HUES48 (cell line): Measurements from ENCODE around the gene BIN2.
"Not testable (repeated sequence)": the region's sequence is repeated elsewhere in the genome, so short reads cannot be mapped to it uniquely, and the experiment has no call there.

Experiments used
- H3K27ac ChIP-seq: one replicate; pipeline ENCODE4 v1.7.0; 2013; ENCODE audit warnings: low read depth, low read length, inconsistent platforms
- H3K27me3 ChIP-seq: 2 replicates; pipeline ENCODE4 v1.6.1; 2013; ENCODE audit warnings: mild to moderate bottlenecking, low read length; ENCODE audit not compliant: control insufficient read depth, insufficient read depth
- H3K36me3 ChIP-seq: 2 replicates; pipeline ENCODE4 v1.6.1; 2013; ENCODE audit warnings: low read length; ENCODE audit not compliant: control insufficient read depth, insufficient read depth
- H3K4me1 ChIP-seq: 2 replicates; pipeline ENCODE4 v1.6.1; 2013; ENCODE audit warnings: mild to moderate bottlenecking, low read length; ENCODE audit not compliant: control insufficient read depth, insufficient read depth
- H3K4me3 ChIP-seq: 2 replicates; pipeline ENCODE4 v1.5.1; 2013; ENCODE audit warnings: mild to moderate bottlenecking, low read depth, low read length
- H3K9ac ChIP-seq: 2 replicates; pipeline ENCODE4 v1.6.1; 2013; ENCODE audit warnings: mild to moderate bottlenecking, low read depth, low read length, moderate library complexity
- H3K9me3 ChIP-seq: 2 replicates; pipeline ENCODE4 v1.6.1; 2013; ENCODE audit warnings: low read length; ENCODE audit not compliant: control insufficient read depth, insufficient read depth

The BIN2 gene

GRCh38 chr12:51326698-51327439 lies 2.9 kb upstream of the BIN2 start:
- no peak overlapping the region for H3K27ac ChIP-seq
- H3K4me3 ChIP-seq: no peak overlapping the region
- H3K36me3 ChIP-seq: no peaks in the 10 kb centered on the region
- H3K9ac ChIP-seq: no peak overlapping the region
- peaks cover 2% of the 10 kb centered on the region; the same call in 1 of the 2 replicates for H3K4me1 ChIP-seq
- H3K9me3 ChIP-seq: no peaks in the 10 kb centered on the region
- H3K27me3 ChIP-seq: no peaks in the 10 kb centered on the region

DNA sequence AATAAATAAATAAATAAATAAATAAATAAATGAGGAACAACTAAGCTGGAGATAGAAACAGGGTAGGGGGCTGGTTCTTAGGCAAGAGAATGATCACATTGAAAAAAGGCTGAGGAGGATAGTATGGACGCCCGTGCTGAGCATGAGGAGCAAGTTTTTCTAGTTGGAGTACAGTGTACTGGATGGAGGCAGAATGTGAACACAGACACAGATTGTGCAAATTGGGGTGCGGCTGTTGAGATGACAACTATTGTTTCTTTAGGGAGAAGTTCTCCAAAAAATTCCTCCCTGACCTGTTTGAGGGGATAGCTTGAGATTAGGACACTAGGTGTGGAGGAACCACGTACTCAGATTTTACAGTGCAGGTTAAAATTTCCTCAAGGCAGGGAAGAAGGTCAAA lies 979 bp upstream of the BIN2 start:
- no peaks in the 10 kb centered on the region for H3K36me3 ChIP-seq
- H3K9me3 ChIP-seq: no peaks in the 10 kb centered on the region
- H3K27me3 ChIP-seq: no peaks in the 10 kb centered on the region
- no peak overlapping the region for H3K4me3 ChIP-seq
- no peak overlapping the region for H3K27ac ChIP-seq
- peaks cover 19% of the 10 kb centered on the region for H3K4me1 ChIP-seq
- no peak overlapping the region for H3K9ac ChIP-seq

GRCh38 chr12:51323317-51323960 lies 535 bp downstream of the BIN2 start:
- H3K27ac ChIP-seq: no peak overlapping the region
- H3K9ac ChIP-seq: no peak overlapping the region
- no peaks in the 10 kb centered on the region for H3K36me3 ChIP-seq
- peaks cover 29% of the 10 kb centered on the region for H3K4me1 ChIP-seq
- H3K27me3 ChIP-seq: no peaks in the 10 kb centered on the region
- H3K9me3 ChIP-seq: no peaks in the 10 kb centered on the region
- H3K4me3 ChIP-seq: no peak overlapping the region

DNA sequence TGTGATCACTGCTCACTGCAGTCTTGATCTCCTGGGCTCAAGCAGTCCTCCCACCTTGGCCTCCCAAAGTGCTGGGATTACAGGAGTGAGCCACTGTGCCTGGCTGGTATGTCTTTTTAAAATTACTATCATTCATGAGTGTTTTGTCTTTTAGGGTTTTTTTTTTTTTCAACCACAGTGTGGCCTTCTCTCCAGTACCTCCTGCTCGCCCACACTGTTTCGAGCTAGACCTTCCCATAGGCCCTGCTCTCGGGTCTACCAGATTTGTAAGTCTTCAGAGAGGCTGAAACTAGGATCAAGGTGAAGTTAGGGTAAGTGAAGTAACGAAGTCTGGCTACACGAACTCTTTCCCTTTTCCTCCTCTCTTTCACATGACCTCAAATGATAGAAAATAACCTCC lies 1.5 kb downstream of the BIN2 start:
- H3K9ac ChIP-seq: no peak overlapping the region
- H3K4me3 ChIP-seq: no peak overlapping the region
- H3K27me3 ChIP-seq: no peaks in the 10 kb centered on the region
- H3K4me1 ChIP-seq: peaks cover 29% of the 10 kb centered on the region
- H3K9me3 ChIP-seq: no peaks in the 10 kb centered on the region
- H3K36me3 ChIP-seq: no peaks in the 10 kb centered on the region
- no peak overlapping the region for H3K27ac ChIP-seq

DNA sequence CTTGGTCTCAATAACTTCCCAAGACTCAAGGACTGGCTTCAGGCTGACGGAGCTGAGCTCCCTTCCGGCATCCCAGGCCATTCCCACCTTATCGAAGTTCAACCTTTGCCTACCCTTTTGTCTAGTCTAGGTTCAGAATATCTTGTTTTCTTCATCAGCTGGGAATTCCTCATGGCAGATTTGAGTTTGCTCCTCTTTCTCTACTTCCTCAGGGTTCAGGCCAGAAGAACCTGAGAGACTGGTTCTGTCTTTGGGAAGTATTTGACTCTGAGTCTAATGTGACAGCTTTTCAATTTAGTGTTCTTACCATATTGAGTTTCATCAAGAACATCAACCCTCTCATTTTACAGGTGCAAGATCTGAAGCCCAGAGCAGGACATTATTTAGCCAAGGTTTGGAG lies 2.1 kb downstream of the BIN2 start:
- no peak overlapping the region for H3K4me3 ChIP-seq
- H3K4me1 ChIP-seq: peaks cover 29% of the 10 kb centered on the region

GRCh38 chr12:51320695-51321320 lies 3.2 kb downstream of the BIN2 start:
- no peak overlapping the region; the same call in 1 of the 2 replicates for H3K4me3 ChIP-seq
- H3K27me3 ChIP-seq: no peaks in the 10 kb centered on the region
- H3K9me3 ChIP-seq: no peaks in the 10 kb centered on the region
- H3K9ac ChIP-seq: peak overlapping the region; percentile 59
- H3K4me1 ChIP-seq: peaks cover 29% of the 10 kb centered on the region
- peak overlapping the region; percentile 90 for H3K27ac ChIP-seq
- H3K36me3 ChIP-seq: no peaks in the 10 kb centered on the region

More for the DNA sequence above, 2.1 kb downstream of the BIN2 start:
- Histone ChIP-seq H3K9ac (no peak overlapping the region), H3K9me3 (no peaks in the 10 kb centered on the region), H3K27me3 (no peaks in the 10 kb centered on the region), H3K36me3 (no peaks in the 10 kb centered on the region), H3K27ac (peak overlapping the region; percentile 90)

DNA sequence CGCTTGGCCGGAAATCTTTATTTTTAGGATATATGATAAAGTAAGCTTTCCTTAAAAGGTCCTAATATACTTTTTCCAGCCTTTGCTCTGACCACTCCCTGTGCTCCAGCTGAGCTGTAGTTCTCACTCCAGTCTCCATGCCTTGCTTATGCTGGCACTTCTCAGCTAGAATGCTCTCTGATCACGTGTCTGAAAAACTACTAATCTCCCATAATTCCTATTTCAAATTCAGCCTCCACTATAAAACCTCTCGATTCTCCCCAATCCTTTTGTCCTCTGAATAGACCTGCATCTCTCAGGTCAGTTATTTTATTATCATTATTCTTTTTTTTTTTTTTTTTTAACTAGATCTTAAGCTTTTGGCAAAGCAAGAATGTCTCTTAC lies 3.7 kb downstream of the BIN2 start:
- Histone ChIP-seq H3K27ac (peak overlapping the region; percentile 90), H3K36me3 (no peaks in the 10 kb centered on the region), H3K4me1 (peaks cover 29% of the 10 kb centered on the region), H3K9me3 (no peaks in the 10 kb centered on the region), H3K9ac (peak overlapping the region; percentile 59; the same call in 1 of the 2 replicates), H3K4me3 (no peak overlapping the region; the same call in 1 of the 2 replicates), H3K27me3 (no peaks in the 10 kb centered on the region)

- Histone ChIP-seq H3K27ac (peak overlapping the region; percentile 27), H3K9ac (no peak overlapping the region), H3K4me3 (no peak overlapping the region), H3K4me1 (peaks cover 29% of the 10 kb centered on the region), H3K9me3 (no peaks in the 10 kb centered on the region), H3K36me3 (no peaks in the 10 kb centered on the region), H3K27me3 (no peaks in the 10 kb centered on the region)
Measured at GRCh38 chr12:51318846-51319599, 5.0 kb downstream of the BIN2 start.

DNA sequence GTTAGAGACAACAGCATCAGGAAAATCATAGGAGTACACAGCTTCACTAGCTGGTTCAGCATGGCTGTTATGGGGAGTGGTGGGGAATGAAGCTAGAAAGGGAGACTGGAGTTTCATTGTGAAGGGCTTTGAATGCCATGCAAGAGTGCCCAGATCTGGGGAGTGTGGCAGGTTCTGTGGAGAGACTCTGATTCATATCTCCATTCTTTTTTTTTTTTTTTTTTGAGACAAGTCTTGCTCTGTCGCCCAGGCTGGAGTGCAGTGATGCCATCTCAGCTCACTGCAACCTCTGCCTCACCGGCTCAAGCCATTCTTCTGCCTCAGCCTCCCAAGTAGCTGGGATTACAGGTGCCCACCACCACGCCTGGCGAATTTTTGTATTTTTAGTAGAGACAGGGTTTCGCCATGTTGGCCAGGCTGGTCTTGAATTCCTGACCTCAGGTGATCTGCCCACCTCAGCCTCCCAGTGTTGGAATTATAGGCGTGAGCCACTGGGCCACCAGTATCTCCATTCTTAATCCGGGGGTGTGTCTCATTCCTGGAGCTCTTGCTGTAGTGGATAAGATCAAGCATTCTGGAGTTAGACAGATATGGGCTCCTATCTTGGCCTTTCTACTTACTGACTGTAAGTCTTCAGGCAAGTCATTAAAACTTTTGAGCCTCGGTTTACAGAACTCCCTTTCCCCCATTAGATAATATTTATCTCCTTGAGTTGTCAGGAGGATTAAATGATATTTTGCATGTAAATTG lies 5.7 kb downstream of the BIN2 start:
- H3K36me3 ChIP-seq, H3K9ac ChIP-seq, H3K27me3 ChIP-seq, H3K4me3 ChIP-seq, H3K9me3 ChIP-seq, H3K27ac ChIP-seq: not testable (repeated sequence)
- H3K4me1 ChIP-seq: peaks cover 29% of the 10 kb centered on the region

GRCh38 chr12:51311389-51311788 lies 12.6 kb downstream of the BIN2 start:
- Histone ChIP-seq H3K9me3 (no peaks in the 10 kb centered on the region), H3K4me3 (no peak overlapping the region), H3K36me3 (no peaks in the 10 kb centered on the region), H3K4me1 (no peaks in the 10 kb centered on the region), H3K27ac (no peak overlapping the region), H3K9ac (no peak overlapping the region), H3K27me3 (no peaks in the 10 kb centered on the region)
